GM18526 (cell line): ENCODE data around the gene SLIT3.

Experiments
- POLR2A ChIP-seq: IDR thresholded peaks from 3 replicates; pipeline ENCODE4 v1.6.1; 2011; ENCODE audit not compliant: insufficient read length; ENCODE audit errors: extremely low read depth

SLIT3 gene

GRCh38 chr5:168699002-168699401 lies 601.9 kb downstream of the SLIT3 start:
- TF ChIP-seq POLR2A, result no peak

- TF ChIP-seq POLR2A, result no peak
Measured at GRCh38 chr5:168697034-168697720, 603.8 kb downstream of the SLIT3 start.

GRCh38 chr5:168696611-168697010 lies 604.3 kb downstream of the SLIT3 start:
- no peak for TF ChIP-seq POLR2A

GRCh38 chr5:168695301-168695835 lies 605.6 kb downstream of the SLIT3 start:
- TF ChIP-seq POLR2A, result no peak

- TF ChIP-seq POLR2A, result no peak
Measured at GRCh38 chr5:168694289-168694688, 606.6 kb downstream of the SLIT3 start.

DNA sequence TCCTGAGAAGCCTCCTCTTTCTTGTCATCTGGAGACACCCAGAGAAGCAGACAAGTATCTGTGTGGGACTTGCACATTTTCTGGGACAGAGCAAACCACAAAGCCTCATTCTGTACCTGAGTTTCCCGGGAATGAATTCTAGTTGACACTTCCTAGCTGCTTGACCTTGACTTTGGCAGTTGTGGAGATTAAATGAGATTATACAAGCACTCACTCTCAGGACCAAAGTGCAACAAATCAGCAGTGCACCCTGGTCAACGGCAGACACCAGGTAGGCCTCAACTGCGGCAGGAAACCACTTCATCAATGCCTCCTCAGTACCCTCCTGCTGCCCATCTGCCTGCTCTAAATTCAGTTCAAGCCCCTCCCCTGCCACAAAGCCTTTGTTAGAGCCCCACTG lies 607.1 kb downstream of the SLIT3 start:
- no peak for TF ChIP-seq POLR2A

DNA sequence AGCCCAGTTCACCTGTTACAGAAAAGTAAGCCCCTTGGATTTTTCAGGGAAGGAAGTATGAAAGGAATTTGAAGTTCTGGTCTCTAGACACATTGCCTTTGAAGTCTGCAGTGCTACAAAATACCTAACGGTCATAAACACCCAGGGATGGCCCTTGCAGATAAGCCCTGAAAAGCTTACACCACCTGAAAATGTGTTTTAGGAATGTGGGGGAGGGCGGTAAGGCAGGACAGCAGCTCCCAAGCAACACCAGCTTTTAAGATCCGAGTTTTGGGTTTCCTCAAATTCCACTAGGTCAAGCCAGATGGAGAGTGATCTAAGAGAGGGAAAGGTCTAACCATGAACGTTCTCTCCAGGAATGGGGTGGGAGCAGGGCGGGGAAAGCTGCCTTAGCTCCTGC lies 607.6 kb downstream of the SLIT3 start:
- TF ChIP-seq POLR2A, result no peak

GRCh38 chr5:168691891-168692290 lies 609.0 kb downstream of the SLIT3 start:
- no peak for TF ChIP-seq POLR2A

DNA sequence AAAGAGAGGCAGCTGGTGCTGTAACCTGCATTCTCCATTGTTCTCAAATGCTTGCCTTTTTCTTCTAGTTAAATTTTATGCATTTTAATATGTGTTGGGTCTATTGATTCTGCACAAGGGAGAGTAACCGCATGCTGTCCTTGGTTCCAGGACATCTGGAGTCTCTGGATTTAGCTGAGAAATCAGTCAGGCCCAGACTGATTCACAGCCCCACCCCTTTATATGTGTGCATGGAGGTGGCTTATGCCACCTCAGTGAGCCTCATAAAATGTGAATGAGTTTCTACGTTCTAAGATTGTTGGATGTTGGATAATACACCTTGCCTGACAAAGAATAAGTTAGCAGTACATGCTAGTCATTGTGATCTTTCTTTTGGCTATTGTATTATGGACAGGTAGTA lies 611.7 kb downstream of the SLIT3 start:
- no peak for TF ChIP-seq POLR2A

DNA sequence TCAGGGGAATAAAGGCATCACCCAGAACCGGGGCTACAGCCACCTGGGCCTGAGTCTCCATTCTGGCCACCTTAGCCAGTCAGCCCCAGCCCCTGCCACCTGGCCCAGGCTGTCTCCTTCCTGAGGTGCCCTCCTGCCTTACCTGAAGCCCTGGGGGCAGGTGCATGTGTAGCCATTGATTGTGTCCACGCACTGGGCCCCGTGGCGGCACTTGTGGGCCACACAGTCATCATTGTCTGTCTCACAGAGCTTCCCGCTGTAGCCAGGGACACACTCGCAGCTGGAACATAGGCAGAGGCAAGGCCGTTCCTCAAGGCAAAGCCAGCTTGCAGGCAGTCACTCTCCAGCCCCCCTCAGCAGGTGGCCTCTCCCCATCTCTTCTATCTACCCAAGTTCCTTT lies 614.1 kb downstream of the SLIT3 start:
- no peak for TF ChIP-seq POLR2A

GRCh38 chr5:168685566-168685965 lies 615.4 kb downstream of the SLIT3 start:
- TF ChIP-seq POLR2A, result no peak

- TF ChIP-seq POLR2A, result no peak
Measured at GRCh38 chr5:168683927-168684295, 617.0 kb downstream of the SLIT3 start.

DNA sequence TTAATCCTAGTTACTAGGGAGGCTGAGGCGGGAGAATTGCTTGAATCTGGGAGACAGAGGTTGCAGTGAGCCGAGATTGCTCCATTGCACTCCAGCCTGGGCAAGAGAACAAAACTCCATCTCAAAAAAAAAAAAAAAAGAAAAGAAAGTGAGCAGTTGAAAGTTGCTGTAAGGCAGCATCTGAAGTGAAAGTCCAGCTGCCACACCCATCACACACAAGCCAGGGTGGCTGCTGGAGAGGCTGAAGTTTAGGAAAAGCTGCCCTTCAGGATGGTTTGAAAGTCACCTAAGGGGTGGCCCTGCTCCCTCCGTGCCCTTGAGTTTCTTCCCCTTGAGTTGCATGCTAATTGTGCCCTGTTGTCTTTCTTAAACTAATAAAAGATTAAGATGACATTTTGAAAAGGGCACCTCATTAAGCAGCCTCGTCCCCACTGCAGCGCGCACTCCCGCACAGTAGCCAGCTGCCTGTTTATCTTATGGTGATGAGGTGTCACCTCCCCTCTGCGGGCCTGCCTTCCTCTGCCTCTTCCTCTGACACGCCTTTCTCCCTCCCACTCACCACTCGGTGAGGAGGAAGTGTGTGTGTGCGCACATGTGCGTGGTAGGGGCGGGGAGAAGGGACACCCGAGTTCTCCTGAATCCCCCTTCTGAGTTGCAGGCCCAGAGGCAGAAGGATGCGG lies 617.6 kb downstream of the SLIT3 start:
- TF ChIP-seq POLR2A, result no peak

DNA sequence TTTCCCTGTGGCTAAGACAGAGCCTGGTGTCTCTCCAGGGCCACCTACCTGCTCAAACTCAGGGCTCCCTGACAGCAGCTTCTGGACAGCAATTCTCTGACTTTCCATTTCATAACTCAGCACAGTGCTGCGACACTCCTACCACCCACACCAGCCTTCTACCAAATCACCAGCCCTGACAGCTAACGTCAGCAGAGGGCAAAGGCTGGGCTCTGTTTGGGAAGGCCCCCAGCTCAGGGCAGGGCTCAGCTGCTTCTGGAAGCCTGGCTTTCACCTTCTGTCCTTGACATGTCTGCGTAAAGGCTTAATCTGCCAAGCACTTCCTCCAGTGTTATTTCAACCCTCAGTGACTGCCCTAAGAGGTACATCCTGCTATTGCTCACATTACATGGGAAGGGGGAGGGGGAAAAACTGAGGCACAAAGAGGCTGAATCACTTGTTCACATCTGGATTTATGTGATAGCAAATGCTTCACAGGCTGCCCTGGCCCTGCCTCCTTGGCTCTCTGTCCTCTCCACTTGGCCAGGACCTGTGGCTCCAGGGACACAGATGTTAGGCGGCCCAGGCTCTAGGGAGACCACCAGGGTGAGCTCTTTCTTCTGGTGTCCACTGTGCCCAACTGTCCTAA lies 619.3 kb downstream of the SLIT3 start:
- TF ChIP-seq POLR2A, result no peak

DNA sequence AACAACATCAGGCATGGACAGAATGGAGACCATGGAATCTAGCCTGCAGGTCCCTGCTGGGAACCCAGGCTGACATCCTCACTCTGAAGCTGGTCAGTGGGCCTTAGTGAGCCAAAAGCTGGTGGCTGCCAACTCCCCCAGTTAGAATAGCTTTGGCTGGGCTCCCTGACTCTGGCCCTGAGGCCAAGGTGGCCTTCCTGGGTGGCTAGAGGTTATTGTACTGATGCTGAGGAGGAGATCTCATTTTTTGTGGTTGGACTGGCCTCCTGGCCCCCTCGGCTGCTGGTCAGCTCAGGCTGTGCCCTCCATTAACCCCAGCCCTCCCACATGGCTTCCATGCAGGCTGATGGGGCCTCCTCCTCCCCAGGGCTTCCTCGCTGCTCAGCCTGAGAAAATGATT lies 620.5 kb downstream of the SLIT3 start:
- no peak for TF ChIP-seq POLR2A

DNA sequence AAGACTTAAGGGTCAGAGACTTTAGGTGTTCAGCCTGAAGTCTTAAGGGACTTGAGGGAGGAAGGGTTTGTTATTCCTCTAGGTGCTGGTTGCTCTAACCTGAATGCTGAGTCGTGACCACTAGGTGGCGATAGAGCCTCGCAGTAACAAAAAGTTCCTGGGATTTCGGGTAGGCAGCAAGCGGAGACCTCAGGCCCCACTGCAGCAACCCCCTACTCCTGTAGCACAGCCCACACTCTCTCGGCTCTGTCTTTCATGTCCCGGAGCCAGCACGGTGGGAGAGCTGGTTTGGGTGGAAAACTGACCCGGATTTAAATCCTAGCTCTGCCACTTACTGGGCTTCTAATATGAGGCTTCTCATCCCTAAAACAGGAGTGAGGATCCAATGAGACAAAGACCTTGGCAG lies 621.4 kb downstream of the SLIT3 start:
- no peak for TF ChIP-seq POLR2A
